Calu3 (cell line): Measurements from ENCODE around the gene RIMKLB. TPM values are rescaled to one million over a fixed set of nuclear protein-coding genes. Genes with fewer than 3 reads are reported as not detected.
"Not testable (repeated sequence)": the region's sequence is repeated elsewhere in the genome, so short reads cannot be mapped to it uniquely, and the experiment has no call there.

Experiments
- BruUV-seq: library from RNA; stranded (reverse); fragments of 400-500 nt; replicated peaks from 2 replicates; lab custom pipeline; 2021; lab: Mats Ljungman, UMichigan
- CTCF ChIA-PET: fragments of 300-600 bp; sonication (Branson Sonifier 250); formaldehyde crosslinking; loops from one replicate; lab custom pipeline; 2022; ENCODE audit warnings: antibody characterized with exemption; lab: Charles Lee
- DNase-seq: peaks from one replicate; pipeline ENCODE4 v3.0.0; 2022
- H3K27ac Mint-ChIP-seq: one replicate; pipeline ENCODE4 v1.8.0; 2022; ENCODE audit warnings: mixed read lengths; ENCODE audit not compliant: unreplicated experiment
- H3K27me3 Mint-ChIP-seq: one replicate; pipeline ENCODE4 v1.8.0; 2022; ENCODE audit warnings: mixed read lengths; ENCODE audit not compliant: unreplicated experiment
- H3K36me3 Mint-ChIP-seq: one replicate; pipeline ENCODE4 v1.8.0; 2022; ENCODE audit warnings: mild to moderate bottlenecking, moderate library complexity, mixed read lengths; ENCODE audit not compliant: insufficient read depth, unreplicated experiment
- H3K4me1 Mint-ChIP-seq: one replicate; pipeline ENCODE4 v1.8.0; 2022; ENCODE audit warnings: mild to moderate bottlenecking, low read depth, mixed read lengths; ENCODE audit not compliant: unreplicated experiment
- H3K4me3 Mint-ChIP-seq: one replicate; pipeline ENCODE4 v1.8.0; 2022; ENCODE audit warnings: mild to moderate bottlenecking, low read depth, moderate library complexity, mixed read lengths; ENCODE audit not compliant: unreplicated experiment
- H3K9me3 Mint-ChIP-seq: one replicate; pipeline ENCODE4 v1.8.0; 2022; ENCODE audit warnings: low read depth, mixed read lengths; ENCODE audit not compliant: unreplicated experiment
- CTCF ChIP-seq: fragments of 200-600 bp; IDR thresholded peaks from one replicate; pipeline ENCODE4 v1.8.0; 2022; ENCODE audit warnings: antibody characterized with exemption; ENCODE audit not compliant: unreplicated experiment
- intact Hi-C: fragments of 100-400 bp; cut with micrococcal nuclease; formaldehyde crosslinking; loops from one replicate; pipeline ENCODE4 v1.10.0; 2022; ENCODE audit not compliant: unreplicated experiment
- total RNA-seq: library from RNA; stranded (reverse); gene quantifications from 2 replicates; pipeline ENCODE4 v1.2.3, GENCODE V29; 2022

Gene RIMKLB
- total RNA-seq, 1 experiment from 2014 or later, result 36.3 TPM

GRCh38 chr12:8781381-8782127, 83.8 kb downstream of the RIMKLB start:
- TF ChIP-seq CTCF, result no peak
- Mint-ChIP-seq H3K27me3 (no peaks in the 10 kb centered on the region), H3K4me1 (no peaks in the 10 kb centered on the region), H3K4me3 (no peak overlapping the region), H3K36me3 (peaks cover 10% of the 10 kb centered on the region), H3K27ac (no peak overlapping the region), H3K9me3 (no peaks in the 10 kb centered on the region)
- BruUV-seq, result no TSS peak
- DNase-seq, result no peak
- CTCF ChIA-PET, result no interaction called here
- intact Hi-C loops, result loop anchor here (2.0 kb wide), 1 partner anchor 109 kb away; no protein-coding TSS in a partner anchor

DNA sequence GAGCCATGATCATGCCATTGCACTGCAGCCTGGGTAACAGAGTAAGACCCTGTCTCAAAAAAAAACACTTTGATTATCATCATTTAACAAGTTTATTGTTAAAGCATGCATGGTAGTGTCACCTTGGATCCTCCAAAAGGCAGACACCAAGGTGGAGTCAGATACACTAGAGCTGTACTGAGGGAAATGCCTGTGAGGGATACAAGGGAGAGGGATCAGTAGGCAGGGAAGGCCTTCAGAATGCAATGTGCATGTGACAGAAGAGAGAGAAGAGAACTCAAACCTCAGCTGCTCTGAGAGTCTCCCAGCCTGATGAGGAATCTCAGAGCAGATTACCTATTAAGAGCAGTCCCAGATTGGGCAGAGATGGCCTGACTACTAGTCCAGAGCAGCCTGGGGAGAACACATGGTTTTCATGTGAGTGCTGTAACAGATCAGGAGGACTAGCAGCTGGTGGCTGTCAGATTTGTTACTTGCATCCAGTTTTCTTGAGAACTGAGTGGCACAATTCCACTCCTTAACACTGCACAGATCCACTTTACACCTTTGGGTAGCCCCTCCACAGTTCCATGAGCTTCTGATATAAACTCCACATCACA, 86.6 kb downstream of the RIMKLB start:
- no peak for DNase-seq
- no TSS peak for BruUV-seq
- intact Hi-C loops, result no loop called here
- CTCF ChIA-PET, result interaction anchor here (1.6 kb wide), 1 partner anchor 76 kb away, joined by 4 read pairs; no protein-coding TSS in a partner anchor
- H3K9me3 Mint-ChIP-seq, result no peaks in the 10 kb centered on the region
- H3K36me3 Mint-ChIP-seq, result peaks cover 6% of the 10 kb centered on the region
- no peak for TF ChIP-seq CTCF
- H3K4me3 Mint-ChIP-seq, result no peak overlapping the region
- H3K27ac Mint-ChIP-seq, result no peak overlapping the region
- no peaks in the 10 kb centered on the region for H3K27me3 Mint-ChIP-seq
- H3K4me1 Mint-ChIP-seq, result no peaks in the 10 kb centered on the region

GRCh38 chr12:8785499-8785898, 87.7 kb downstream of the RIMKLB start:
- H3K36me3 Mint-ChIP-seq, result peaks cover 6% of the 10 kb centered on the region
- no peak overlapping the region for H3K27ac Mint-ChIP-seq
- BruUV-seq, result no TSS peak
- no peaks in the 10 kb centered on the region for H3K27me3 Mint-ChIP-seq
- no peaks in the 10 kb centered on the region for H3K9me3 Mint-ChIP-seq
- no peaks in the 10 kb centered on the region for H3K4me1 Mint-ChIP-seq
- H3K4me3 Mint-ChIP-seq, result no peak overlapping the region
- TF ChIP-seq CTCF, result no peak
- intact Hi-C loops, result no loop called here
- DNase-seq, result no peak
- CTCF ChIA-PET, result interaction anchor here (1.6 kb wide), 1 partner anchor 75 kb away, joined by 4 read pairs; no protein-coding TSS in a partner anchor

GRCh38 chr12:8787206-8787605, 89.4 kb downstream of the RIMKLB start:
- BruUV-seq, intact Hi-C loops, H3K27me3 Mint-ChIP-seq, H3K9me3 Mint-ChIP-seq, DNase-seq, H3K36me3 Mint-ChIP-seq, H3K4me1 Mint-ChIP-seq, CTCF ChIA-PET, H3K27ac Mint-ChIP-seq, H3K4me3 Mint-ChIP-seq: not testable (repeated sequence)

GRCh38 chr12:8788706-8789105, 90.9 kb downstream of the RIMKLB start:
- H3K4me3 Mint-ChIP-seq, H3K27me3 Mint-ChIP-seq, H3K36me3 Mint-ChIP-seq, intact Hi-C loops, CTCF ChIA-PET, H3K9me3 Mint-ChIP-seq, DNase-seq, H3K27ac Mint-ChIP-seq, H3K4me1 Mint-ChIP-seq, BruUV-seq: not testable (repeated sequence)

GRCh38 chr12:8789341-8790013, 91.7 kb downstream of the RIMKLB start:
- H3K27ac Mint-ChIP-seq, H3K4me3 Mint-ChIP-seq, BruUV-seq, H3K9me3 Mint-ChIP-seq, H3K36me3 Mint-ChIP-seq, H3K27me3 Mint-ChIP-seq, intact Hi-C loops, DNase-seq, CTCF ChIA-PET, H3K4me1 Mint-ChIP-seq: not testable (repeated sequence)

DNA sequence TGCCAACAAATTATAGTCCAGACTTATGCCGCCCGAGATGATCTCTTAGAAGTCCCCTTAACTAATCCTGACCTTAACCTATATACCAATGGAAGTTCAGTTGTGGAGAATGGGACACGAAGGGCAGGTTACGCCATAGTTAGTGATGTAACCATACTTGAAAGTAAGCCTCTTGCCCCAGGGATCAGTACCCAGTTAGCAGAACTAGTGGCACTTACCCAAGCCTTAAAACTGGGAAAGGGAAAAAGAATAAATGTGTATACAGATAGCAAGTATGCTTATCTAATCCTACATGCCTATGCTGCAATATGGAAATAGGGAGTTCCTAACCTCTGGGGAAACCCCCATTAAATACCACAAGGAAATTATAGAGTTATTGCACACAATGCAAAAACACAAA, 95.4 kb downstream of the RIMKLB start:
- H3K4me1 Mint-ChIP-seq, intact Hi-C loops, DNase-seq, H3K27me3 Mint-ChIP-seq, H3K4me3 Mint-ChIP-seq, BruUV-seq, H3K36me3 Mint-ChIP-seq, CTCF ChIA-PET, H3K27ac Mint-ChIP-seq, H3K9me3 Mint-ChIP-seq: not testable (repeated sequence)
